WTC11 (cell line): ENCODE data around the gene MDFIC.

ENCODE experiments used
- ELF4 ChIP-seq: sonication (generic); formaldehyde crosslinking; IDR thresholded peaks from 2 replicates; pipeline ENCODE4 v1.8.1; 2022; ENCODE audit warnings: low read depth, mild to moderate bottlenecking, moderate library complexity, missing genetic modification reagents
- IRF2 ChIP-seq: sonication (generic); formaldehyde crosslinking; IDR thresholded peaks from 2 replicates; pipeline ENCODE4 v1.8.0; 2022; ENCODE audit warnings: low read depth, missing genetic modification reagents, borderline replicate concordance
- JUN ChIP-seq: sonication (generic); formaldehyde crosslinking; IDR thresholded peaks from 2 replicates; pipeline ENCODE4 v1.8.0; 2023; ENCODE audit warnings: mild to moderate bottlenecking, missing genetic modification reagents
- NR2C2 ChIP-seq: sonication (generic); formaldehyde crosslinking; IDR thresholded peaks from 2 replicates; pipeline ENCODE4 v1.8.0; 2022; ENCODE audit warnings: mild to moderate bottlenecking, missing genetic modification reagents
- SP1 ChIP-seq: sonication (generic); formaldehyde crosslinking; conservative IDR thresholded peaks from 2 replicates; pipeline ENCODE4 v1.8.1; 2022; ENCODE audit warnings: missing genetic modification reagents
- ZNF121 ChIP-seq: sonication (generic); formaldehyde crosslinking; IDR thresholded peaks from 2 replicates; pipeline ENCODE4 v1.8.0; 2023; ENCODE audit warnings: missing genetic modification reagents
- ZNF219 ChIP-seq: sonication (generic); formaldehyde crosslinking; IDR thresholded peaks from 2 replicates; pipeline ENCODE4 v1.8.0; 2023; ENCODE audit warnings: missing genetic modification reagents, mild to moderate bottlenecking, borderline replicate concordance
- ZSCAN18 ChIP-seq: fragments of 250-450 bp; sonication (Bioruptor Pico); IDR thresholded peaks from 2 replicates; pipeline ENCODE4 v2.1.2; 2022; ENCODE audit warnings: mild to moderate bottlenecking, moderate library complexity

- no peak for TF ChIP-seq NR2C2 (CRISPR knock-in tag)
- no peak for TF ChIP-seq JUN (CRISPR knock-in tag)
- no peak for TF ChIP-seq IRF2 (CRISPR knock-in tag)
- TF ChIP-seq SP1 (CRISPR knock-in tag) = no peak
- TF ChIP-seq ELF4 (CRISPR knock-in tag) = no peak
- TF ChIP-seq ZSCAN18 = no peak
- no peak for TF ChIP-seq ZNF219 (CRISPR knock-in tag)
- no peak for TF ChIP-seq ZNF121 (CRISPR knock-in tag)
Observed at GRCh38 chr7:115060095-115060870, 138.4 kb downstream of the MDFIC start.
